ENCODE data around the gene EIF4E2.

DNA sequence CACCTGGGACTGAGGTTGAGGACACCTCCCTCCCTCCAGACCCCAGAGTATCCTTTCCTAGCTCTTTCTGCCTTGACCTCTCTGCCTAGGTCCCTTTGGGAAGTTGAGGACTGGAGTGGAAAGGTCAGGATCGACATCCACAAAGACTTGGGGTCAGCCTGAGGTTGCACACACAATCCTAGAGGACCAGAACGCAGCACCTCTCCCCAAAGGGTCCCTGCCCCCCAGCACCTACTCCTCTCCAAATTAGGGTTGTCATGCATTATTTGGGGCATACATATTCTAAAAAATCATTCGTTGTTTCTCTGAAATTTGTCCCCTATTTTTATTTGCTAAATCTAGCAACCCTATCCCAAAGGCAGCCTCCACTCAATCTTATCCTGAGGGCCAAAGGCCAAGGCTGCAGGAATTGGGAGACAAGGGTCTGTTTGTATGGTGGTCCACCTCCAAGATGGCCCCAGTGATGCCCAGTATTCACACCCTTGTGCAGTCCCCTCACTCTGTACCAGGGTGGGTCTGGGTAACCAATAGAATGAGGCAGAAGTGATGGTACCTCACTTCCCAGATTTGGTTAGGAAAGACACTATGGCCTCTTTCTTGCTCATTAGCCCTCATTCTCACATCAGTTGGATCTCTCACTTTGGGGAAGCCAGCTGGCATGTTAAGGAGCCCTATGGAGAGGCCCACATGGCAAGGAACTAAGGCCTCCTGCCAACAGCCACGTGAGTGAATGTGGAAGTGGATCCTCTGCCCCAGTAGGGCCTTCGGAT lies 14.5 kb upstream of the EIF4E2 start:
- TF ChIP-seq, protein P1, sequence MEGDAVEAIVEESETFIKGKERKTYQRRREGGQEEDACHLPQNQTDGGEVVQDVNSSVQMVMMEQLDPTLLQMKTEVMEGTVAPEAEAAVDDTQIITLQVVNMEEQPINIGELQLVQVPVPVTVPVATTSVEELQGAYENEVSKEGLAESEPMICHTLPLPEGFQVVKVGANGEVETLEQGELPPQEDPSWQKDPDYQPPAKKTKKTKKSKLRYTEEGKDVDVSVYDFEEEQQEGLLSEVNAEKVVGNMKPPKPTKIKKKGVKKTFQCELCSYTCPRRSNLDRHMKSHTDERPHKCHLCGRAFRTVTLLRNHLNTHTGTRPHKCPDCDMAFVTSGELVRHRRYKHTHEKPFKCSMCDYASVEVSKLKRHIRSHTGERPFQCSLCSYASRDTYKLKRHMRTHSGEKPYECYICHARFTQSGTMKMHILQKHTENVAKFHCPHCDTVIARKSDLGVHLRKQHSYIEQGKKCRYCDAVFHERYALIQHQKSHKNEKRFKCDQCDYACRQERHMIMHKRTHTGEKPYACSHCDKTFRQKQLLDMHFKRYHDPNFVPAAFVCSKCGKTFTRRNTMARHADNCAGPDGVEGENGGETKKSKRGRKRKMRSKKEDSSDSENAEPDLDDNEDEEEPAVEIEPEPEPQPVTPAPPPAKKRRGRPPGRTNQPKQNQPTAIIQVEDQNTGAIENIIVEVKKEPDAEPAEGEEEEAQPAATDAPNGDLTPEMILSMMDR (IDR thresholded peaks at IDR 0.05; ENCODE audit: insufficient read depth, low read length, poor library complexity, severe bottlenecking): no peak
- TF ChIP-seq EZH2phosphoT487 (conservative IDR thresholded peaks at IDR 0.05; ENCODE audit: low read length): no peak

All from SU-DHL-6 (cell line).